GM21529 (cell line): ENCODE data around the gene CFAP299.

Experiments used
- ATAC-seq: cut with Tn5 transposase; IDR thresholded peaks from one replicate; pipeline ENCODE4 v1.9.1; 2021; ENCODE audit not compliant: unreplicated experiment

The CFAP299 gene

DNA sequence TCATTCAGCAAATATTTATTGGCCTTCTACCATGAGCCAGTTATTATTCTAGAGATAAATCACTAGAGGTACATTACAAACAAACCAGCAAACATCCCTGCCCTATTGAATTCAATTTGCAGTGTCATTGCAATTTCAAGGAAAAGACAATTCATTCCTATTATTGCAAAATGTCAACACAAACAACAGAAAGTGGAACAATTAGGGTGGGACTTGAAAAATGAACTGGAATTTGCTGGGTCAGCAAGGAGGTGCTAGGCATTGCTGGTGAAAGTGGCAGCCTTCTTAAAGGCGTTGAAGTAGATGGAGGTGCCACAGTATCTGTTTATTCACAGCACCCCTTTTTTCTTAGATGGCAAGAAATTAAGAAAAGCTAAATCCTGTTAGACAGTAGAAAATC is 470.9 kb downstream of the CFAP299 start:
- no peak for ATAC-seq

DNA sequence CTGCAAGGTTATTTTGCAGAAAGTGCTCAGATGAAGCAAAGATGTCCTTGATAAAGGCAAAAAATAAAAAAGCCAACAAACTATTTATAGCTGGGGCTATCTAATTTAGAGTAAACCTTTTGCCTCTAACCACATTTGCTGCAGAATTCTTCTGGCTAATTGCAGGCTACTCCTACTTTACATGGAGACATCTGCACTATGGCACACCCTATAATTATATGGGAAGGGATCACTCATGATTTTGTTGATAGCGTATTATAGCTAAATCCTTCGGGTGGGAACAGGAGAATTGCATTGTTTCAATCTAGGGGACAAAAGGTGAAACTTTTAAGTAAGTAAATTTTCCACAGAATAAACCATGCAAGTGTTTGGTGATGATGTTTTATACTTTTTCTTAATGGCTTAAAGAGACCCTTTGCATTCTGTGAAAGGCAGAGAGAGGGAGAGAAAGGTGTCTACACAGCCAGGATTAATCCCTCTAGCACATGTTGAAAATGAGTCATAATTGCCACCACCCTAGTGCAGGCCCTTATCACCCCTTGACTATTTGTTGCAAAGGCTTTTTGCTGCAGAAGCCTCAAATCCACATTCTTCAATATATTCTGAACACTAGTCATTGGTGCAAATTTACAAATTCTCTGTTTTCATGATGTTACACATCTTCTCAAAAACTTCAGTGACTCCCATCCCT is 473.7 kb downstream of the CFAP299 start:
- ATAC-seq, result no peak

DNA sequence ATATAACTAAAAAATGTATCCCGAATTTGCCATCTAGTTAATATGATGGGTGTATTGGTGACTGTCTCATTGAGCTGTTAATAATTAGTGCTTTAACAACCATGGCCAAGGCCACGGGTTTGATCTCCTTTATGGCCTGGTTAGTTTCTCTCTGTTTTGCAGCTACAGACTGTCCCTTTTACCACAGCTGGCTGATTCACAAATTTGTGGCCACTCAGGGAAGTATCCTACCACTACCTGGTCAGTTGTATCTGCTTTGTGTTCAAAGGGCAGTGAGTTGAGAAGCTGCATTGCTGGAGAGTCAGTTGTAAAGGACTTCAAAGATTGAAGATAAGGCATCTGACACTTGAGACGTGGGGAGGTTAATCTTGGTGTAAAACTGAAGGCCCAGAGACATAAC is 475.9 kb downstream of the CFAP299 start:
- no peak for ATAC-seq

DNA sequence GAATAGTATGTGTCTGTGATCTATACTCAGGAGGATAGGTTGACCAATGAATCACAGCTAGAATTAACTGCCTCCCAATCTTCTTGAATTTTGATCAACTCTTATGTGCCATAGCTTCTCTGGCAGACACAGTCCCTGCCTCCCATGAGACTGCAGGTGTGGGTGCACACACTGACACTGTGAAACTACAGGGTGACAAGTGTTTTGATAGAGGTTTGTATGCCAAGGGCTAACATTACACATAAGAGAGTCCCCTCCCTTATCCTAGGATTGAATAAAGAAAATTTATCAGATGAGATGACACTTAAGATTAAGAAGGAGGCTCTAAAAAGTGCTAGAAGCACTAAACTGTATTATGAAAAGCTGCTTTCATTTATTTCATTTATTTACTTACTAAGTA is 476.6 kb downstream of the CFAP299 start:
- no peak for ATAC-seq

DNA sequence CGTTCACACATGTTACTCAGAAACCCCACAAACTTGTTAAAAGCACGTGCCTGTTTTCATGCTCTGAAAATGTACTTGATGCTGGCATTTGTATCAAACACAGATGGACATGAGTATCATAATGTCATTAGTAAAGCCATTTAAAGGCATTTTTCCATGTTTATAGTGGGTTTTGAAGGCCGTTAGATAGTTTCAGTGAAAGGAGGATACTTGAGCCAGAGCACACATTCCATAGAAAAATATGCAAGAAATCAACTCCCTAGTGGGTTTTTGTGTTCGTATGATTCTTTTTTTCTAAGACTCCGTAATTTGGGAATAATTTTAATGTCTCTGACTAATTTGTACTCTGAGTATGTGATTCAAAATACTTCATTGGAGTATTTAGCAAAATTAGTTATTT is 478.7 kb downstream of the CFAP299 start:
- ATAC-seq, result no peak

DNA sequence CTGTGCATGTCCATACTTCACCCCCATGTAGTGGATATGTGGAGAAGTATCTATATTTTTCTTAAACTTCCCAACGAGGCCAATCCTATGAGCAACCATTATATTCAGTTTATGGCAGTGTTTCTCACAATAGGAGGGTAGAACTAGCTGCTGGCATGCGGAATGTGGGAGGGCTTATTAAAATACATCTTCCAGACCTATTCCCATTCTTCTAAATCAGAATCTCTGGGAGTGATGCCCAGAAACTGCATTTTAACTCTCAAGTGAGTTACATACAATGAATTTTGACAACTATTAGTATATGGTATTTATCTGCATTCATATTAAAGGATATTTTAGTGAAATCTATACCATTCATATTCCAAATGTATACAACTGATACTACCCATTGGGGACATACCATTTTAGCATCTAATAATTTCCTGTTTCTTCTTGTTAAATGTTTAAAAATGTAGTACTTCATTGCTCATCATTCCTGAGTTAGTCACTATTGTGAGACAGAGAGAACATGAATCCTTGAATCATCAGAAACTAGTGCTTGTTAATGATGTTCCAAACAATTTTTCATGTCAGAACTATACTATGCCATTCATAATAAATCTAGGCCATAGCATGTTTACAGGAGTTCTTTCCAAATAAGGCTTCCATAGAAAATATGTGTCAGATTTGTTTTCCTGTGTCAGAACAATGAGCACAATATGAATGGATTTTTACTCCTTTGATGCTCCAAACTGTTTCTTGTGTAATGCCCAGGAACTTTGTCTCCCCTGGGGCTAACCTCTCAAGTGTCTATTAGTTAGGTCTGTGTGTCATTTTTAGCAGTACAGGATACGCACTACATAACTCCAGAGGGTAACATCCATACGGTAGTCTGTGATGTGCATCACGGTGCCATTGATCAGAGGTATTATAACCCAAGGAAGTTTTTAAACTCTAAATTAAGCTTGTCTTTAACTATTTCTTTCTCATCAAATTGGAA is 496.1 kb downstream of the CFAP299 start:
- no peak for ATAC-seq

DNA sequence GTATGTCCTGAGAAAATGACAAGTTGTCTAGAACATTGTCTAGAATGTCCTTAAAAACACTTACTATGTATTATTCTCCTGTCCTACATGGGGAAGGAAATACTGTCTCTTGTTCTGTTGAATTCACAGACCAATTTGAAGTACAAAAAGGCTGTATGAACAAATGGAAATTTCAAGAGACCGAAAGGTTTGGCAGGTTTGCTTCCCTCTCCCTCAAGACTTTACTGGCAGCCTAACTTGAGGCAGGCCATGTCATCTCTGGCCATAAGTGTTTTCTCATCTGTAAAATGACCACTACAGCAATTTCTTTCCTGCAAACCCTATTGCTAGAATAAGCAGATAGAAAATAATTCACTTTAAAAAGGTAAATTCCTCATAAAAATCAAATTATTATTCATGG is 503.8 kb downstream of the CFAP299 start:
- no peak for ATAC-seq

DNA sequence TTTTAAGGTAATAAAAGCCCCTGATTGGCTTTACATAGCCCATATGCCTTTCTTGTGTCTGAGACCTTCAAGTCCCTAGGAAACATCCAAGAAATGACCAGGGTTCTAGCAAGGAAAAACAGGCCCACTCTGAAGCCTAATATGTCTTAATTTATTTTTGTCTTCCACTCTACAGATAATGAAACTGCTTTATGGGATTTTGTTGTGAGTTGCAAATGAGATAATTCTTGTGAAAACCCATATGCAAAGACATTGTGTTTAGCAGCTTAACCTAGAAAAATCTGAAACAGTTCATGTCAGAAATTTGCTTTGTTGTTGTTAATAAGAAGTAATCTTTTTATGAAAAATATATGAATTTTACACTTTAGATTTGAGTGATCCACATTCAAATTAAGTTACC is 504.3 kb downstream of the CFAP299 start:
- ATAC-seq, result no peak

DNA sequence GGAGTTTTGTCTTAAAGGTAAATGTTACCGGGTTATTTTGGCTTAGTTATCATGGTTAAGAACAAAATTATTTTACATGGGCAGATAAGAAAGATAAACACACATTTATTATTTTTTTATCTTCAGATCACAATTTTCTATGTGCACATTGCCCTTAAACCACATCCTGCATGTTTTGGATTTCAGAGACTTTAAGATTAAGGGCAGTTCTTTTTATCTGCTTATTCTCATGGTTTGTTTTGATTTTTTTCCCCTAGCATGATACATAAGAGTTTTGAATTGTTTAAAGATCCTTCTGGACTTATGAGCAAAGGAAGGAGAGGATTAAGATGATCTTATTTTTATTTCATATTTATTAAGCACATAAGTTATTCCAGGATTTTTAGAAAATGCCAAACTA is 504.9 kb downstream of the CFAP299 start:
- no peak for ATAC-seq

DNA sequence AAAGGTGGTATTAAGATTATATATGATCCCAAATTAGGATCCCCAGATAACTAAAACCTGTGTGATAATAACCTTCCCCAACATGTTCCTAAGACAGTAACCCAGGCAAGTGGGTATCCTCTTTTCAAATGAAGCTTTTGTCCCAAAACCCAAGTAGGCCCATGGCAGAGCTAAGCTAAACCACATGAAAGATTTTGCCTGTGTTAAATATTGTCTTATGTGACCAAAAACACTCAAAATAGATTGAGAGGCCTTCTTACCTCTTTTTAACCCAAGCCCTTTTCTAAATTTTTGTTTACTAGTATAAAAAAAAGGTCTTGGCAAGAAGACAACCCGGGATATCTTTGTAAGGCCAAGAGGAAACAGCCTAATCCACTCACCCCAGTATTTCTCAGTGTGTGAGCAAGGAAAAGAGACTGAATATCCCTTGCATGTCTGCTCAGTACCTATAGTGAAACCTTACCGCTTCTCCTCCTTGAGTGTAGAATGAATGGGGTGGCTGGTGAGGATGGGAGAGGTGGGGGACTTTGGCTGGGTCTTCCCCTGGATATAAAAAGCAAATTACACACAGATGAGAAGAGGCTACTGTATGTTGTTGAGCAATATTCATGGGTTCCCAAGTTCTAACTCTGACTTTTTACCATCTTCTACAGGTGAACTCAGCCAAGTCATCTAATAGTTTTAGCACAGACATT is 506.2 kb downstream of the CFAP299 start:
- ATAC-seq, result peak; percentile 62

DNA sequence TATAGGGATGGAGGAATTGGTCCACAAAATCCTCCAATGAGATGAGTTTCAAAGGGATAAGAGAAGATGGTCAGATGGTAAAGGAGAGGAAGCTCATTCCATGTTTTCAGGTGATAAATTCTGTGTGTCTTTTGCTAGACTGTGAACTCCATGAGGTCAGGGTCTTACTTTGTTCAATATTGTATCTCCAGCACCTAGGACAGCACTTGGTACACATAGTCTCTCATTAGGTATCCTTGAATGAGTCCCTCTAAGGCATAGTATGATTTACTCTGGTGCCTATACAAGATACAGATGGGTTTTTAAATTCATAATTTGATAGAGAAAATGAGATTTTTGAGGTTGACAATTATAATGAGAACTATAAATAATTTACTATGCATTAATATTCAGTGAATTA is 510.7 kb downstream of the CFAP299 start:
- ATAC-seq, result no peak

DNA sequence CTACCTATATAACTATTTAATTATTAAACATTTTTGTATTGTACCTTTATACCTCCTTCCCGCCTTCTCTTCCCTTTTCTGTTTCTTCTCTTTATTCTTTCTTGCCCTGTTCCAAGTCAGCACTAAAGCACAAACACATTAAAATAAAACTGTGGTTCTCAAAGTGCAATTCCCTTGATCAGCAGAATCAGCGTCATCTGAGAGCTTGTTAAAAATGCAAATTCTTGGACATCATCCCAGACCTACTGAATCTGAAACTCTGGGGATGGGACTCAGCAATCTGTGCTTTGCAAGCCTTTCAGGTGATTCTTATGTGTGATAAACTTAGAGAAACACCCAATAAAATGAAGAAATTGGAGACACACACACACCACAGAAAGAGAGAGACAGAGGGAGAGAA is 516.5 kb downstream of the CFAP299 start:
- no peak for ATAC-seq

DNA sequence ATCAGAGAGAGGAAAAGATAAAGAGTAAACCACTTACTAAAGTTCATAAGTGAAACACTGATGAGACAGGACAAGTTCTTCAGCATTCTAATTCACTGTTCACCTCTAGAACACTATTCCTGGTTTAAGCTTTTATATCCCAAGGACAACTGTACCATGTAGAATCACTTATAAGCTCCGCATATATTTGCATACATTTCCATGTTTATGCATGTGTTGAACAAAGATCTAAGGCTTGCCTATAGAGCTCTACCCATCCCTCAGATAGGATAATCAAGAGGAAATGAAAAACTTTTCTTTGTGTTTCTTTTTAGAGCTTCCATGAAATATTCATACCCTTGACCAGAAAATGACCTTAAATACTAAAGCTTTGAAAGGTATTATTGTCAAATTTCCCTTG is 538.0 kb downstream of the CFAP299 start:
- no peak for ATAC-seq

DNA sequence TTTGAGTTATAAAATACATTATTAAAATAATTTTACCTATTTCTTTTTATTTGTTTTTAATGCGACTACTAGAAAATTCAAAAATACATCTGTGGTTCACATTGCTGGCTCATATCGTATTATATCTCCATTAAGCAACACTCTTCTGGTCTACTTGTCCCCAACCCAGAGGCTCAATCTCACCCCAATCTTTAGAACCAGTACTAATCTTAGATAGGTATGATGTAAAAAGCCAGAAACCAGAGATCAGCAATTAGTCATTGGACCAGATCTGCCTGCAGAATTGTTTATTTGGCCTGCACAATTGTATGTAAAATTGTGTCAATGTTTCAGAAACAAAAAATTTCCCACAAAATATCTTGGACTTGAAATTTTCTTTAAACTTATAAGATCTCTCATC is 539.4 kb downstream of the CFAP299 start:
- no peak for ATAC-seq

DNA sequence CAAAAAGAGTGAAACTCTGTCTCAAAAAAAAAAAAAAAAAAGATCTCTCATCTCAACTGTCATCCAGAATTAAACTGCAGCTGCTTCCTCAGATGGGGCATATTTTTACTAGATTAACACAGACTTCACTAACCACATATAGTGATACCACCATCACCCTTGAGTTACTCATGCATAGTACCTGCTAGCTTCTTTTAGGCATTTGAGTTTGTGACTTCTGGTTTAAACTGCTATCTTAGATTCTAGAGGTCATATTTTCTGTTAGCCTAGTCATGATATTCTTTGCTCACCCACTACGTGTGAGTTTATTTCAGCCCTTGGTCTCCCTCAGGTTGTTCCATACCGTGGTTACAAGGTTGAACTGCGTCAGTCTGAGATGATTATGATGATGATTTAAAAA is 540.1 kb downstream of the CFAP299 start:
- peak; percentile 86 for ATAC-seq

DNA sequence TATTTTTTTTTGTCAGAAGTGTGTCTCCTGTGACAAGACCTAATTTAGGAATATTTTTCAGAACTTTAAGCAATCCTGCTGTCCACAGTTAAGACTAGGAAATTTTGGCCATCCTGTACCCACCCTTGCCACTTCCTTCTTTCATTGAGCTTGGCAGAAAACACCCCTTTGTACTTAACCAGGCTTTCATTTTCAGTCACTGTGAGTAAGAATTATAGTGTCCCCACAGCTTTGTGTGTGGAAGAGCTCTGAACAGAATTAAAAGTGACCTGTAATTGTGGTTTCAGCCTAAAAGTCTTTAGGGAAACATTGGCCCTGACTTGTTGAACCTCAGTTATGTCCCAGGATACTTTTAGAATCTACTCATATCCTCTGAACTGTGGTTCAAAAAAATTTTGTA is 541.3 kb downstream of the CFAP299 start:
- peak; percentile 65 for ATAC-seq

DNA sequence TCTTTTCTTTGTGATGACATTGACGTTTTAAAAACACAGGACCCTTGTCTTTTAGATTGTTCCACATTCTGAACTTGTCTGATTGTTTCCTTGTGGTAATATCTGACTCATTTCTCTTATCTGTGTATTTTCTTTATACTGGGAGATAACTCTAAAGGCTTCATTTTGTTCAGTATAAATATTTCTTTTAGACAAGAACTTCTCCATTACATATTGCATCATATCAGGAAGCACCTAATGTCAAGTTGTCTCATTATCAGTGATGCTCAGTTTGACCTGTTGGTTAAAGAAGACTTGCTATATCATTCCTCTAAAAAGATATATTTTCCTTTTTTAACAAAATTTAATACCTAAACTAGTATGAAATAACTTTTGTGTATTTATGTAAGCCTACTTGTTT is 542.7 kb downstream of the CFAP299 start:
- ATAC-seq, result no peak

DNA sequence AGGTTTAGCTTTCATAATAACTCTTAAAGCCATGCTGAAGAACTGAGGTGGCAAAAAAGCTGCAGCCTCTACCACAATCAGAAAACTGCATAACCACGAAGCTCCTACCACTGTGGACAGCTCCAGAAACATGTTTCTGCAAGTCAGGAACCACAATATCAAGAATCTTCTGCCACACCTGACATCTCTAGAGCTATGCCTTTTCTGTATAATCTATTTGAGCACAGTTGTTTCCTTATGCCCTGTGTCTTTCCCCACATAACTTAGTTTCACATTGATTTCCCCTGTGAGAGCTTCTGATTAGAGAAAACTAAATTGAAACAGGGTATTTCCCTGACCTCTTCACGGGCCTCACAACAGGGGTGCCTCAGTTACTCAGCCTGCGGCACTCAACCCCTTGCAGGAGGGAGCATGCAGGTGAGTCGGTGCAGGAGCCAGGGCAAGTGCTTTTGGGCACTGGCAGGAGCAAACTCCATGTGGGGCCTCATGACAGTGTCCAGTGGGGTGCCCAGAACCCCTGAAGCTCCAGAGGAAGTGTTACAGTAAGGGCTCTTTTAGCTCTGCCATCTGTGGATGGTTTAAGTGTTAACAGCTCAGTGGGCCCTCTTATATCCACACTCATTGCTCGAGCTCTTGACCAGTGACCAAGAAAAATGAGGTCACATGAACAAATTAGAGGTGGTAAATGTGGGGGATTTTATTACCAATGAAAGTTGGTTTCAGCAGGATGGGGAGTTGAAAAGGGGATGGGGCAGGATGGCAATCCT is 562.2 kb downstream of the CFAP299 start:
- ATAC-seq, result peak; percentile 81

DNA sequence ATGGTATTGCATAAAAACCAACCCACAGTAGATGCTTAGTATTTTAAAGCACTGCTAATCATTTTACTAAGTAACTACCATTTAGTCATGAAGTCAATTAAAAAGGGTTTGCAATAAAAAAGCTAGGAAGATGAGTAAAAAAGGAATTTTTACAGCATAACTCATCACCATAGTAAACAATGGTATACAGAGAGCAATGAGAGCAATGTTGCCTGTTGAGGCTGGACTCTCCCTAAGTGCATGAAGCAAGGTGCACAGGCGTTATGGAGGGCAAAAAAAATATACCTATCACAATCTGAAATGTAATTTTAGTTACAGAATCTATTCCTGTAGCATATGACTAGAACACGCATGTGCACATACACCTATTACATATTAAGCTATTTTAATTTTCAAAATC is 565.4 kb downstream of the CFAP299 start:
- no peak for ATAC-seq

DNA sequence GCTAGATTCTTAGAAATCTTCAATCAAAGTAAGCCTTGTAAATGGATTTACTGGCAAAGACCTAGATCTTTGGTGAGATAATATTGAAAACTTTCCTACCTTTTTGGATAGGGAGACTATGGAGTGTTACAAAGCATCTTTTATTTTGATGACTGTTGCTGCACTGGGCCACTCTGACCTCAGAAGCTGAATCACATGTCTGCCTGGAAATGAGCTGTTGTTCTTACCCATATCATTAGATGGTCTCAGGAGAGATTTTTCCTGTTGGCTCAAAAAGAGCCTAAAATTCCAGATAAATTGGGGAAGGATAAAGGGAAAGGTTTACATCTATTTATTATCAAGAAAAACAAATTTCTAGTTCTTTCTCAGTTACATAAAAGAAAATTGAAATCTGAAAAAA is 567.5 kb downstream of the CFAP299 start:
- no peak for ATAC-seq

DNA sequence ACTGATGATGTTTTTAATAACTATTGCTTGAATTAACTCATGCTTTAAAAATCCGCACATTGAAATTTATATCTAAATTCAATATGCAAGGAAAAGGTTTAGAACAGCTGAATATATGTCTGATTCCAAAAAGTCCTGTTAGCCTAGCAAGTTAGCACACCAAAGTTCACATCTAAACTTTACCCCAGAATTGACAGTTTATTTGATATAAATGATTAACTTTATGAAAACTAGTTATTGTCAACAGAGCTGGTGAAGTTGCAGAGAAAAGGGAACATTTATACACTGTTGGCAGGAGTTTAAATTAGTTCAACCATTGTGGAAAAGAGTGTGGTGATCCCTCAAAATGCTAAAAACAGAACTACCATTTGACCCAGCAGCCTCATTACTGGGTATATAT is 574.4 kb downstream of the CFAP299 start:
- ATAC-seq, result no peak
